GM21737 (cell line): ENCODE data around the gene ORM1.
"Not testable (repeated sequence)": the region's sequence is repeated elsewhere in the genome, so short reads cannot be mapped to it uniquely, and the experiment has no call there.

Experiments
- ATAC-seq: cut with Tn5 transposase; IDR thresholded peaks from one replicate; pipeline ENCODE4 v1.9.1; 2021; ENCODE audit warnings: mild to moderate bottlenecking, moderate library complexity; ENCODE audit not compliant: unreplicated experiment

ORM1 gene

DNA sequence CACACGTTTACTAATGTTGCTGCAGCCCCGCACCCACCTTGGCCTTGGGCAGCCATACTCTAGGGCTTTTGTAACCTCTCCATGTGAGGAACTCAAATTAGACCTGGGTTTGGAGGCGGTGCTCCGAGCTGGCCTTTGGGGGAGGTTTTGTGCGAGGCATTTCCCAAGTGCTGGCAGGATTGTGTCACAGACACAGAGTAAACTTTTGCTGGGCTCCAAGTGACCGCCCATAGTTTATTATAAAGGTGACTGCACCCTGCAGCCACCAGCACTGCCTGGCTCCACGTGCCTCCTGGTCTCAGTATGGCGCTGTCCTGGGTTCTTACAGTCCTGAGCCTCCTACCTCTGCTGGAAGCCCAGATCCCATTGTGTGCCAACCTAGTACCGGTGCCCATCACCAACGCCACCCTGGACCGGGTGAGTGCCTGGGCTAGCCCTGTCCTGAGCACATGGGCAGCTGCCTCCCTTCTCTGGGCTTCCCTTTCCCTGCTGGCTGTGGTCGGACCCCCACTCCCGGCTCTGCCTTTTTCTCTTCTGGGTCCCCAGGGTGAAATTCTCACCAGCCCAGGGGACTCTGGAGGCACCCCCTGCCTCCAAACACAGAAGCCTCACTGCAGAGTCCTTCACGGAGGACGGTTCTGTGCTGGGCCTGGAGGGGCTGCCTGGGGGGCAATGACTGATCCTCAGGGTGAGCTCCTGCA is at the start of gene ORM1:
Gene ORM1, plus strand, starts transcription at position 268 of the 701 bp plus-strand sequence. Its CDS starts 36 bp downstream, at position 304.
- not testable (repeated sequence) for ATAC-seq

DNA sequence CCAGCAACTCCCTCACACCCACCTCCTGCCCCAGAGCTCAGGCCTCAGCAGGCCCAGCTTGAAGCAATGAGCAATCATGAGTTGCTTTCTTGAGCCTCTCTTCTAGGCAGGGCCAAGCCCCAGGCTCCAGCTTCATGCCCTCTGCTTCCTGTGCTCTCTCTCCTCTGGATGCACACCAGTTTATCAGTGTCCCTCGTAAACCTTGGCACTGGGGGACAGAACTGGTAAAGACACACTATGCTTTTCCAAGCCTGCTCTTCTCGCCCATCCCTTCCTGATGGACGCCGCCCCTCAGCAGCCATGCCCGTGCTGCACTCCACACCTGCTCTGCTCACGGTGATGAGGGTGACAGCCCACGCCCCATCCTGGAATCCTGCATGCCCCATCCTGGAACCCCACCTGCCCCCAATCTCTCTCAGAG is 49.4 kb upstream of the ORM1 start:
- ATAC-seq, result no peak

GRCh38 chr9:114274217-114274616 is 48.7 kb upstream of the ORM1 start:
- no peak for ATAC-seq

DNA sequence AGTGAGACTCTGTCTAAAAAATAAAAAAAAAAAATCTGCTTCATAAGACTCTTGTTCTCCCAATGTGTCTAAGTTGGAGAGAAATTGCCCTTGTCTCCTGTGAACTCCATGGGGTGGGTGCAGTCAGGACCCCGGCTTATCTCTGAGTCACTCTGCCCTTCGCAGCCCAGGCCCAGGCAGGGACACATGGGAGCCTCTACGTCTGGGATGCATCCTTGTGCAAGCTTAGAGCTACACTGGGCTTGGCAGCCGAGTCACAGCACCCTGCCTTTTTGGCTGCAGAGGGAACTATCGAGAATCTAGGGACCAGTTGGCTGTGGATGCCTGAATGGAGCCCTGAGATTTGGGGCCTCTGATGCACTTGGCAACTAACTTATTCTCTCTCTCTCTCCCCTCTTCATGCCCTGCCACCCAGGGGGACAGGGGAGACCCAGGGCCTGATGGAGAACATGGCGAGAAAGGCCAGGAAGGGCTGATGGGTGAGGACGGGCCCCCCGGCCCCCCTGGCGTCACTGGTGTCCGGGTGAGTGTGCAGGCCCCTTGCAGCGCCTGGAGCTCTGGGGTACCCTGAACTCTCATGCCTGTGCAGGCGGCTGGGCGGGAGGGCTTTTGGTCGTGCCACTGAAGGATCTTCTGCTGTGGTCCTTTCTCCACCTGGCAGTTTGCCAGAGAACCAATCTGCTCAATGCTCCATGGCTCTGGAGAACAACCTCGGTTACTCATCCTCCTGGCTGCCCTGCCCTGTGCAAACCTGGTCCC is 47.5 kb upstream of the ORM1 start:
- ATAC-seq, result no peak

DNA sequence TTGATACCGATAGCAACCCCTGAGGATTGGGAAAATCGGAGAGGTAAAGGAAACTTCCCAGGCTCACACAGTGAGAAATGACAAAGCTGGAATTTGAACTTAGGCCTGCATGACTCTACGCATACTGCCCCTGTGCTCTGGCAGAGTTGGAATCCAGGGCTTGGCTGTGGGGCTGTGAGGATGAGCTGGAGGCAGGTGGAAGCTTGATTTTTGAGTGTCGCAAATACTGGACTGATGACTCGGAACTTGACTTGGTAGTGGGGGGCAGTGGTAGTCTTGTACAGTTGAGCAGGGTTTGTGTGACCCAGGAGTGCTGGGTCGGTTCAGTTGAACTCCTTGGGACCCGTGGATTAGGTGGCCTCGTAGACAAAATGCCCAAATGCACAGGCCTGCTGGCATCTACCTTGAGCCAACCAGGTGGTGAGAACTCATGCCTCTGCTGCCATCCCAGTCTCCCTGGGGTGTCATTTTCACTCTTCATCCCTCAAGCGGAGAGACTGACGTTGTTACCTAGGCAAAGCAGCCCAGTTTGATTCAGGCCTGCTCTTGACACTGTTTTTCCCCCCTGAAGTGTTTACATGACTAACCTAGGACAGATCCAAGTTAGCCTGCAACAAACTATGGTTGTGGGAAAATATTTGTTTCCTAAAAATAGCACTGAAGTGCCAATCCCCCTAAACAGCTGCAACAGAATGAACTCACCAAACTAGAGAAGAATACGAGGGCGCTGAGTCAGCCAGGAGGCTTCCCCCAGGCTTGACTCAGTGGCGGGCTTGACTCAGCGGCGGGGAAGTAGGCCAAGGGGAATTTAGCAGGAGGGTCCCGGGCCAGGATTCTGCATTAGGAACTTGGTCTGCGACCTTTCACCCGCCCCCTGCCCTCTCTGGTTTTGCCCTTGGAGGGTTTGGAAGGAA is 45.7 kb upstream of the ORM1 start:
- no peak for ATAC-seq

- no peak for ATAC-seq
These were observed 44.5 kb upstream of the ORM1 start for GRCh38 chr9:114278356-114278755.

- no peak for ATAC-seq
These were observed 43.9 kb upstream of the ORM1 start for GRCh38 chr9:114278881-114279570.

DNA sequence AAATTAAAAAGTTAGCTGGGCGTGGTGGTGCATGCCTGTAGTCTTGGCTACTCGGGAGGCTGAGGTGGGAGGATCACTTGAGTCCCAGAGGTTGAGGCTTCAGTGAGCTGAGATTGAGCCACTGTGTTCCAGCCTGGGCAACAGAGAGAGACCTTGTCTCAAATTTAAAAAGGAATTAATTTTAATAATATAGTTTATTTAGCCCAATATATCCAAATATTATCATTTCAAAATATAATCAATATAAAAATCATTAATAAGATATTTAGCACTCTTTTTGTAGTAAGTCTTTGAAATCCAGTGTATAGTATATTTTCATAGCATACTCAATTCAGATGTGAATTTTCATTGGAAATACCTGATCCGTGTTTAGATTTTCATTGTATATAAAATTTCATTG is 43.2 kb upstream of the ORM1 start:
- ATAC-seq, result no peak

DNA sequence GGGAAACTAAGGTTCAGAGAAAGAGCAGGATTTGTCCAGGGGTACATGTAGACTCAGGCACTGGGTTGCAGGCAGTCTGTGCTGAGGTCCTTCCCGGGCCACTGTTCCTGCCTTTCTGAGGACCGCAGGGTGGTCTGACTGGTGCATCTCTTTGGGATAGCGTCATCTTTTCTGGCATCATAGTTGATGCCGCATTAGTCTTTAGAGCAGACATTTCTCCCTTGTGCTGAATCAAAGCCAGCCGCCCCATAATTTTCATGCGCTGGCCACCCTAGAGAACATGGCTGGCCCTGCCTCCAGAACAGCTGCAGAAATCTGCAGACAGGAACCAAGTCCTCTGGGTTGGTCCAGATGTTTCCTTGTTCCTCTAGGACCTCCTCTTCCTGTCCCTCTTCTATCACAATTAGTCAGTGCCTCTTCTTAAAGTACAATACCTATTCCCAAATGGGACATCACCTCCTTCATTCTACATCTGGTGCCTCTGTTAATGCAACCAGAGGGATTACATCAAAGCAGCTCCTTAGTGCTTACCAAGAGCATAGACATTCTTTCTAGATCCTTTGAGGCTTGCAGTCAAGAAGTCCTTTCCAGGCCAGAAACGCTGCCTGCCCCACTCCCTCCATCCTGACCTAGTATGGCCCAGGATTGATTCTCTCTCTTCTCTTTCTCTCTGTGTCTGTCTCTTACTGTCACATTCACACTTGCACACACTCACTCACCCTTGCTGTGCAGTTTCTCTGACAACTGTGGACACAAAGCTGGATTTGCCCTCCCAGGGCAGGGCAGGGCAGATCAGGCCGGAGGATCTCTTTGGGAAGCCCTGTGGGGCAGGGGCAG is 42.0 kb upstream of the ORM1 start:
- ATAC-seq, result no peak

GRCh38 chr9:114281473-114282103 is 41.3 kb upstream of the ORM1 start:
- ATAC-seq, result no peak

- no peak for ATAC-seq
These were observed 40.8 kb upstream of the ORM1 start for GRCh38 chr9:114282104-114282485.

DNA sequence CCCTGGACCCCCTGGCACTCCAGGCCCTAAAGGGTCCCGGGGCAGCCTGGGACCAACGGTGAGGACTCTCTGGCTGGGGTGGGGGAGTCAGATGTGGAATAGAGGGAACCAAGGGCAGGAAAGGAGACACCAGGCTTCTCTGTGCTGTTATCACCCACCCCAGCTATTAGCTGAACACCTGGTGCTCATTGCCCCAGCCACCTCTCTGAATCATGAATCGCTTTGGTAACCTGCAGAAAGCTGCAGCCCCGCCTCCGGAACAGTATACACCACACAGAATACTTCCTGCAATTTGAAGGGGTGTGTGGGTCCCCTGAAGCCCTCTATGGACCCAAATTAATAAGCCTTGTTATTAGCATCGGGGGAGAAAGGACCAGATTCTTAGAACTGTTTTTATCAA is 40.4 kb upstream of the ORM1 start:
- ATAC-seq, result no peak

DNA sequence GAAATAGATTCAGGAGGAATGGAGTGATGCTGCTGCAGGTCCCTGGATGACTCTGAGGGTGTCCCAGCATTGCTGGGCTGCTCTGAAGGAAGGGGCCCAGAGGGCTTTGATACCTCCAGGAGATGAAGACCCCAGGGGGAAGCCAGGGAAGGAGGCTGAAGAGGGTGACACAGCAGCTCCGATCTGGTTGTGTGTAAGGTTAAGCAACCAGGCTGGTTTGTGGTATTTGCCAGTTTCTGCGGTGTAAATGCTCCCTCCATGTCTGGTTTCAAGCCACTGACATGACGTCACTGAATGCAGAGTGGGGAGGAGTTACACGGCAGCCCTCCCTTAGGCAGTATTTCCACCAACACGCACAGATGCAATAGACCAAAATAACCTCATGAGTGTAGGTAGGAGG is 40.0 kb upstream of the ORM1 start:
- ATAC-seq, result no peak

- no peak for ATAC-seq
These were observed 39.3 kb upstream of the ORM1 start for GRCh38 chr9:114283551-114284111.

GRCh38 chr9:114284316-114285060 is 38.4 kb upstream of the ORM1 start:
- no peak for ATAC-seq

DNA sequence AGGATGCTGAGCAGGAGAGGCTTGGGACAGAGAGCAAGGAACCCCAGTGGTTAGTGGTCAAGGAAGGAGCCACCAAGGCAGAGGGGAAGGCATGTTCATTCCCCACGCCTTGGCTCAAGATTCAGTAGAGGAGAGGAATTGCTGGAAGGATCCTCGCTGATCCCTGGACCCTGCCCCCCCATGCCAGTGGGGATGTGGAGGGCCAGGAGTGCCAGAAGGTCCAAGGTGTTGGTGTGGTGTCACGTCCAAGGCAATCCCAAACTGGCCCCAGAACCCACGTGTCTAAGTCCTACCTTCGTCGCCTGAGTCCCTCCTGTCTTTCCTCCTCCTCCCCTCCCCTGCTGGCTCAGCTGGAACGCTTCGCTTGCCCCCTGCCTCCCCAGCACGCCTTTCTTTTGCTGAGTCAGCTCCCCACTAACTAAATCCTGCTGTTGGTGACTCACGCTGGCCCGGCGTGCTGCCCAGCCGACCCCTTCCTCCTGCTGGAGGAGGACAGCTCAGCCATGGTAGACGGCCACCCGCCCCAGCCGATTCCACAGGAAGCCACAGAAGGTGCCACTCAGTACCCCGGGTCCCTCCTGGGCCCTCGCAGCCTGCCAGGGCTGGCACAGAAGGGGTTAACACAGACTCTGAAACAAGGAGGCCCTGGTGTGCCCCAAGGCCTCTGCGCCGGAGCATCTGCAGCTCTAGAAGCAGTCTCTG is 37.6 kb upstream of the ORM1 start:
- ATAC-seq, result no peak

- no peak for ATAC-seq
These were observed 36.7 kb upstream of the ORM1 start for GRCh38 chr9:114286146-114286679.
